Skeletal muscle tissue (tissue), 5 donors: ENCODE data around the gene NDUFS1. TPM values are rescaled to one million over a fixed set of nuclear protein-coding genes. Genes with fewer than 3 reads are reported as not detected.
"Not testable (repeated sequence)": the region's sequence is repeated elsewhere in the genome, so short reads cannot be mapped to it uniquely, and the experiment has no call there.

Experiments
- H3K27ac ChIP-seq: one replicate; pipeline ENCODE4 v1.7.0; 2013; ENCODE audit warnings: mild to moderate bottlenecking, low read depth, low read length, inconsistent platforms
- H3K27me3 ChIP-seq, 3 donors: one replicate each; pipeline ENCODE4 v1.7.0; 2013; ENCODE audit warnings: low read length in 3 of 3; ENCODE audit not compliant: control insufficient read depth in 3 of 3, insufficient read depth in 3 of 3
- H3K36me3 ChIP-seq, 3 donors: one replicate each; pipeline ENCODE4 v1.7.0; 2013; ENCODE audit warnings: low read length in 3 of 3; ENCODE audit not compliant: control insufficient read depth in 3 of 3, insufficient read depth in 3 of 3
- H3K4me1 ChIP-seq, 3 donors: one replicate each; pipeline ENCODE4 v1.7.0; 2013; ENCODE audit warnings: low read length in 3 of 3, mild to moderate bottlenecking in 3 of 3; ENCODE audit not compliant: control insufficient read depth in 3 of 3, insufficient read depth in 3 of 3
- H3K4me3 ChIP-seq, 3 donors: one replicate each; pipeline ENCODE4 v1.7.0; 2013; ENCODE audit warnings: low read length in 3 of 3
- H3K9ac ChIP-seq, 3 donors: one replicate each; pipeline ENCODE4 v1.7.0; 2013; ENCODE audit warnings: low read length in 3 of 3, mild to moderate bottlenecking in 3 of 3, moderate library complexity in 2 of 3, low read depth in 1 of 3
- H3K9me3 ChIP-seq, 3 donors: one replicate each; pipeline ENCODE4 v1.7.0; 2013; ENCODE audit warnings: low read length in 3 of 3; ENCODE audit not compliant: control insufficient read depth in 3 of 3
- small RNA-seq: library from RNA; depleted of rRNA; stranded (forward); fragments of <200 nt; gene quantifications from one replicate; pipeline ENCODE3, GENCODE V24; 2014
- total RNA-seq: library from RNA; depleted of rRNA; stranded (reverse); fragments of >200 nt; gene quantifications from one replicate; pipeline ENCODE4 v1.2.3, GENCODE V29; 2014
- donor health status: Osteomylitis.

The NDUFS1 gene
- total RNA-seq, 1 donor from 2014 or later: 93.9 TPM

- no peaks in the 10 kb centered on the region for H3K9me3 ChIP-seq
- H3K4me3 ChIP-seq: no peak overlapping the region
- H3K27me3 ChIP-seq: no peaks in the 10 kb centered on the region
- no peaks in the 10 kb centered on the region for H3K36me3 ChIP-seq
- H3K27ac ChIP-seq: no peak overlapping the region
- peaks cover 13 to 14% (median 13%) of the 10 kb centered on the region in 3 donors for H3K4me1 ChIP-seq
- H3K9ac ChIP-seq: no peak overlapping the region
Measured at GRCh38 chr2:206079699-206080465, 79.4 kb downstream of the NDUFS1 start.

- H3K4me3 ChIP-seq, H3K9me3 ChIP-seq, H3K9ac ChIP-seq, H3K27me3 ChIP-seq, H3K36me3 ChIP-seq, H3K27ac ChIP-seq, H3K4me1 ChIP-seq: not testable (repeated sequence)
Measured at GRCh38 chr2:206077879-206078278, 81.4 kb downstream of the NDUFS1 start.

- no peak overlapping the region for H3K27ac ChIP-seq
- H3K36me3 ChIP-seq: no peaks in the 10 kb centered on the region
- peaks cover 0 to 6% (median 0%) of the 10 kb centered on the region in 3 donors for H3K4me1 ChIP-seq
- H3K4me3 ChIP-seq: no peak overlapping the region
- H3K9me3 ChIP-seq: no peaks in the 10 kb centered on the region
- no peaks in the 10 kb centered on the region for H3K27me3 ChIP-seq
- H3K9ac ChIP-seq: no peak overlapping the region
Measured at GRCh38 chr2:206075113-206075512, 84.1 kb downstream of the NDUFS1 start.

- Histone ChIP-seq H3K27ac (no peak overlapping the region), H3K9me3 (no peaks in the 10 kb centered on the region), H3K4me3 (no peak overlapping the region), H3K27me3 (no peaks in the 10 kb centered on the region), H3K9ac (no peak overlapping the region), H3K36me3 (no peaks in the 10 kb centered on the region), H3K4me1 (no peaks in the 10 kb centered on the region)
Measured at GRCh38 chr2:206071807-206072206, 87.4 kb downstream of the NDUFS1 start.

- no peak overlapping the region for H3K4me3 ChIP-seq
- H3K4me1 ChIP-seq: no peaks in the 10 kb centered on the region
- H3K27ac ChIP-seq: no peak overlapping the region
- no peaks in the 10 kb centered on the region for H3K27me3 ChIP-seq
- no peaks in the 10 kb centered on the region for H3K9me3 ChIP-seq
- no peaks in the 10 kb centered on the region for H3K36me3 ChIP-seq
- no peak overlapping the region for H3K9ac ChIP-seq
Measured at GRCh38 chr2:206069417-206069816, 89.8 kb downstream of the NDUFS1 start.

GRCh38 chr2:206068207-206068606 lies 91.0 kb downstream of the NDUFS1 start:
- H3K27me3 ChIP-seq: no peaks in the 10 kb centered on the region
- H3K27ac ChIP-seq: no peak overlapping the region
- no peaks in the 10 kb centered on the region for H3K4me1 ChIP-seq
- H3K4me3 ChIP-seq: no peak overlapping the region
- H3K36me3 ChIP-seq: no peaks in the 10 kb centered on the region
- no peaks in the 10 kb centered on the region for H3K9me3 ChIP-seq
- no peak overlapping the region for H3K9ac ChIP-seq

Small RNAs within 50 kb of the gene (small RNA-seq; reads per million reads assigned to genes)
- not detected for gene RF00134
- gene RF02271: not detected
- not detected for gene SNORA41
- 0.37 reads per million, percentile 46 among the genes with 10 or more reads in this experiment for gene SNORD51

Other genes with a start within 250 kb of the NDUFS1 start
- 9.9 TPM for gene INO80D, start 73.3 kb downstream of the NDUFS1 start, total RNA-seq
- 603 TPM for gene EEF1B2, start 451 bp upstream of the NDUFS1 start, total RNA-seq
- 12.0 TPM for gene ZDBF2, start 115.2 kb upstream of the NDUFS1 start, total RNA-seq